Nephron progenitor cell (in vitro differentiated cells): ENCODE measurements around the gene PVALEF.
"Not testable (repeated sequence)": the region's sequence is repeated elsewhere in the genome, so short reads cannot be mapped to it uniquely, and the experiment has no call there.

Source experiments
- DNase-seq: peaks from one replicate; pipeline ENCODE4 v3.0.0; 2021
- H3K27ac Mint-ChIP-seq: 2 replicates; pipeline ENCODE4 v1.8.0; 2021; ENCODE audit warnings: mild to moderate bottlenecking, moderate library complexity, mixed read lengths
- H3K27me3 Mint-ChIP-seq: 2 replicates; pipeline ENCODE4 v1.8.0; 2021; ENCODE audit warnings: mild to moderate bottlenecking, low read depth, mixed read lengths; ENCODE audit not compliant: poor library complexity
- H3K36me3 Mint-ChIP-seq: 2 replicates; pipeline ENCODE4 v1.8.0; 2021; ENCODE audit warnings: low read depth, mixed read lengths
- H3K4me1 Mint-ChIP-seq: 2 replicates; pipeline ENCODE4 v1.8.0; 2021; ENCODE audit warnings: mixed read lengths
- H3K4me3 Mint-ChIP-seq: 2 replicates; pipeline ENCODE4 v1.8.0; 2021; ENCODE audit warnings: mild to moderate bottlenecking, moderate library complexity, mixed read lengths
- H3K9me3 Mint-ChIP-seq: 2 replicates; pipeline ENCODE4 v1.8.0; 2021; ENCODE audit warnings: mild to moderate bottlenecking, moderate library complexity, mixed read lengths
- CTCF ChIP-seq: fragments of 200-600 bp; sonication (generic); IDR thresholded peaks from 2 replicates; pipeline ENCODE4 v1.5.0; 2021; ENCODE audit warnings: antibody characterized with exemption

PVALEF gene

GRCh38 chr17:81223762-81224130 is 58.4 kb downstream of the PVALEF start:
- Mint-ChIP-seq H3K4me1 (peaks cover 21% of the 10 kb centered on the region), H3K4me3 (peak overlapping the region; percentile 68), H3K27ac (peak overlapping the region; percentile 30), H3K27me3 (peaks cover 4% of the 10 kb centered on the region), H3K9me3 (peaks cover 25% of the 10 kb centered on the region), H3K36me3 (peaks cover 23% of the 10 kb centered on the region)
- TF ChIP-seq CTCF = no peak
- DNase-seq = no peak

GRCh38 chr17:81227630-81228029 is 62.3 kb downstream of the PVALEF start:
- H3K36me3 Mint-ChIP-seq = peaks cover 32% of the 10 kb centered on the region
- peaks cover 16% of the 10 kb centered on the region for H3K4me1 Mint-ChIP-seq
- not testable (repeated sequence) for DNase-seq, H3K4me3 Mint-ChIP-seq, H3K27ac Mint-ChIP-seq, H3K27me3 Mint-ChIP-seq
- peaks cover 25% of the 10 kb centered on the region for H3K9me3 Mint-ChIP-seq

GRCh38 chr17:81228420-81228819 is 63.1 kb downstream of the PVALEF start:
- no peak for DNase-seq
- peaks cover 6% of the 10 kb centered on the region for H3K27me3 Mint-ChIP-seq
- peak overlapping the region; percentile 59 for H3K27ac Mint-ChIP-seq
- peaks cover 25% of the 10 kb centered on the region for H3K9me3 Mint-ChIP-seq
- peaks cover 16% of the 10 kb centered on the region for H3K4me1 Mint-ChIP-seq
- H3K36me3 Mint-ChIP-seq = peaks cover 32% of the 10 kb centered on the region
- no peak overlapping the region for H3K4me3 Mint-ChIP-seq
- no peak for TF ChIP-seq CTCF

GRCh38 chr17:81228834-81229665 is 63.7 kb downstream of the PVALEF start:
- DNase-seq = no peak
- no peak overlapping the region for H3K27ac Mint-ChIP-seq
- peaks cover 25% of the 10 kb centered on the region for H3K9me3 Mint-ChIP-seq
- H3K4me3 Mint-ChIP-seq = no peak overlapping the region
- peaks cover 10% of the 10 kb centered on the region for H3K4me1 Mint-ChIP-seq
- no peak for TF ChIP-seq CTCF
- H3K36me3 Mint-ChIP-seq = peaks cover 32% of the 10 kb centered on the region
- peaks cover 6% of the 10 kb centered on the region for H3K27me3 Mint-ChIP-seq

- H3K4me1 Mint-ChIP-seq = peaks cover 11% of the 10 kb centered on the region
- peaks cover 6% of the 10 kb centered on the region for H3K27me3 Mint-ChIP-seq
- H3K36me3 Mint-ChIP-seq = peaks cover 32% of the 10 kb centered on the region
- no peak for TF ChIP-seq CTCF
- no peak for DNase-seq
- no peak overlapping the region for H3K4me3 Mint-ChIP-seq
- no peak overlapping the region for H3K27ac Mint-ChIP-seq
- H3K9me3 Mint-ChIP-seq = peaks cover 25% of the 10 kb centered on the region
These were observed 64.3 kb downstream of the PVALEF start for GRCh38 chr17:81229666-81229920.

GRCh38 chr17:81230043-81230820 is 64.9 kb downstream of the PVALEF start:
- Mint-ChIP-seq H3K4me3 (no peak overlapping the region), H3K9me3 (peaks cover 23% of the 10 kb centered on the region), H3K27me3 (peaks cover 6% of the 10 kb centered on the region), H3K27ac (no peak overlapping the region), H3K4me1 (peaks cover 17% of the 10 kb centered on the region), H3K36me3 (peaks cover 32% of the 10 kb centered on the region)
- peak; percentile 29 for TF ChIP-seq CTCF
- DNase-seq = no peak
